WTC11 (cell line): ENCODE data around the gene MYO5B. TPM values are rescaled to one million over a fixed set of nuclear protein-coding genes. Genes with fewer than 3 reads are reported as not detected.

ENCODE experiments used
- ATAC-seq: fragments of 200-7000 bp; cut with Tn5 transposase; 2 replicates; pipeline ENCODE4 v1.10.0; 2021; ENCODE audit warnings: mild to moderate bottlenecking, moderate library complexity
- CTCF ChIA-PET: fragments of 300-600 bp; sonication (Branson Sonifier 250); formaldehyde crosslinking; loops from one replicate; lab custom pipeline; 2021; ENCODE audit warnings: antibody characterized with exemption; lab: Charles Lee
- POLR2A ChIA-PET: fragments of 350-600 bp; sonication (Branson Sonifier 250); formaldehyde crosslinking; loops from one replicate; lab custom pipeline; 2021; ENCODE audit warnings: antibody characterized with exemption; lab: Charles Lee
- DNase-seq: peaks from one replicate; pipeline ENCODE4 v3.0.0; 2021; ENCODE audit warnings: low spot score
- H3K27ac Mint-ChIP-seq: 2 replicates; pipeline ENCODE4 v1.8.0; 2021; ENCODE audit warnings: mixed read lengths
- H3K27me3 Mint-ChIP-seq: 2 replicates; pipeline ENCODE4 v1.8.0; 2021; ENCODE audit warnings: low read depth, mild to moderate bottlenecking, moderate library complexity, mixed read lengths
- H3K36me3 Mint-ChIP-seq: 2 replicates; pipeline ENCODE4 v1.8.0; 2021; ENCODE audit warnings: mixed read lengths
- H3K4me1 Mint-ChIP-seq: 2 replicates; pipeline ENCODE4 v1.8.0; 2022; ENCODE audit warnings: mixed read lengths
- H3K4me3 Mint-ChIP-seq: 2 replicates; pipeline ENCODE4 v1.8.0; 2021; ENCODE audit warnings: mild to moderate bottlenecking, moderate library complexity, mixed read lengths
- H3K9me3 Mint-ChIP-seq: 2 replicates; pipeline ENCODE4 v1.8.0; 2021; ENCODE audit warnings: mixed read lengths
- ATF3 ChIP-seq: sonication (generic); formaldehyde crosslinking; conservative IDR thresholded peaks from 2 replicates; pipeline ENCODE4 v1.8.1; 2022; ENCODE audit warnings: mild to moderate bottlenecking, missing genetic modification reagents
- E2F1 ChIP-seq: sonication (generic); formaldehyde crosslinking; IDR thresholded peaks from 2 replicates; pipeline ENCODE4 v1.8.0; 2022; ENCODE audit warnings: mild to moderate bottlenecking, missing genetic modification reagents
- E2F4 ChIP-seq: sonication (generic); formaldehyde crosslinking; IDR thresholded peaks from 2 replicates; pipeline ENCODE4 v1.8.1; 2022; ENCODE audit warnings: low read depth, mild to moderate bottlenecking, moderate library complexity, missing genetic modification reagents, borderline replicate concordance
- FOXP1 ChIP-seq: sonication (generic); formaldehyde crosslinking; IDR thresholded peaks from 2 replicates; pipeline ENCODE4 v1.8.0; 2022; ENCODE audit warnings: missing genetic modification reagents, mild to moderate bottlenecking, moderate library complexity, borderline replicate concordance
- MLX ChIP-seq: sonication (generic); formaldehyde crosslinking; IDR thresholded peaks from 2 replicates; pipeline ENCODE4 v1.8.1; 2023; ENCODE audit warnings: mild to moderate bottlenecking, missing genetic modification reagents, moderate library complexity
- NFYB ChIP-seq: sonication (generic); formaldehyde crosslinking; conservative IDR thresholded peaks from 2 replicates; pipeline ENCODE4 v1.8.0; 2022; ENCODE audit warnings: low read depth, missing genetic modification reagents
- NR3C1 ChIP-seq: sonication (generic); formaldehyde crosslinking; conservative IDR thresholded peaks from 2 replicates; pipeline ENCODE4 v1.8.1; 2023; ENCODE audit warnings: low read depth, mild to moderate bottlenecking, missing genetic modification reagents
- SMAD3 ChIP-seq: sonication (generic); formaldehyde crosslinking; IDR thresholded peaks from 2 replicates; pipeline ENCODE4 v1.8.0; 2022; ENCODE audit warnings: missing genetic modification reagents, mild to moderate bottlenecking, borderline replicate concordance
- TCF7 ChIP-seq: sonication (generic); formaldehyde crosslinking; IDR thresholded peaks from 2 replicates; pipeline ENCODE4 v1.8.0; 2022; ENCODE audit warnings: mild to moderate bottlenecking, low read depth, missing genetic modification reagents, moderate library complexity
- ZBTB21 ChIP-seq: sonication (generic); formaldehyde crosslinking; IDR thresholded peaks from 2 replicates; pipeline ENCODE4 v1.8.1; 2023; ENCODE audit warnings: mild to moderate bottlenecking, missing genetic modification reagents, borderline replicate concordance
- ZBTB43 ChIP-seq: sonication (generic); formaldehyde crosslinking; IDR thresholded peaks from 2 replicates; pipeline ENCODE4 v1.8.1; 2023; ENCODE audit warnings: mild to moderate bottlenecking, missing genetic modification reagents
- ZMAT4 ChIP-seq: fragments of 250-450 bp; sonication (Bioruptor Pico); IDR thresholded peaks from 2 replicates; pipeline ENCODE4 v1.9.0; 2021; ENCODE audit warnings: mild to moderate bottlenecking
- ZNF121 ChIP-seq: sonication (generic); formaldehyde crosslinking; IDR thresholded peaks from 2 replicates; pipeline ENCODE4 v1.8.0; 2023; ENCODE audit warnings: missing genetic modification reagents
- ZNF281 ChIP-seq: sonication (generic); formaldehyde crosslinking; IDR thresholded peaks from 2 replicates; pipeline ENCODE4 v1.8.0; 2023; ENCODE audit warnings: mild to moderate bottlenecking, missing genetic modification reagents
- ZNF416 ChIP-seq: fragments of 250-450 bp; sonication (Bioruptor Pico); IDR thresholded peaks from 2 replicates; pipeline ENCODE4 v1.9.0; 2021; ENCODE audit warnings: mild to moderate bottlenecking, inconsistent platforms
- ZNF512 ChIP-seq: sonication (generic); formaldehyde crosslinking; IDR thresholded peaks from 2 replicates; pipeline ENCODE4 v1.8.1; 2022; ENCODE audit warnings: missing genetic modification reagents, borderline replicate concordance
- total RNA-seq: library from RNA; stranded (reverse); gene quantifications from 3 replicates; pipeline ENCODE4 v1.2.3, GENCODE V29; 2021

MYO5B gene
- total RNA-seq, 1 experiment from 2014 or later: 8.7 TPM

GRCh38 chr18:49838381-49838780 lies 356.6 kb downstream of the MYO5B start:
- CTCF ChIA-PET: interaction anchor here (0.7 to 1.6 kb wide), 2 partner anchors 20 kb away, joined by 3 to 4 read pairs; no protein-coding TSS in a partner anchor

More at GRCh38 chr18:49838381-49838780, 356.6 kb downstream of the MYO5B start:
- no peaks in the 10 kb centered on the region for H3K36me3 Mint-ChIP-seq
- no peak for DNase-seq
- TF ChIP-seq E2F1 (CRISPR knock-in tag): no peak
- TF ChIP-seq ZNF281: no peak
- no peak for TF ChIP-seq ZNF121 (CRISPR knock-in tag)
- TF ChIP-seq MLX: no peak
- no peak for TF ChIP-seq E2F4
- no peak for TF ChIP-seq FOXP1 (CRISPR knock-in tag)
- TF ChIP-seq NR3C1 (CRISPR knock-in tag): no peak
- no peak for TF ChIP-seq SMAD3 (CRISPR knock-in tag)
- no peak for TF ChIP-seq ZBTB43 (CRISPR knock-in tag)
- TF ChIP-seq ZNF512 (CRISPR knock-in tag): no peak
- no peak for TF ChIP-seq TCF7 (CRISPR knock-in tag)
- no peak for TF ChIP-seq ZMAT4 (CRISPR knock-in tag)
- no peak for TF ChIP-seq ZBTB21 (CRISPR knock-in tag)
- no peak for TF ChIP-seq NFYB (CRISPR knock-in tag)
- no peak for TF ChIP-seq ATF3 (CRISPR knock-in tag)
- no peak for TF ChIP-seq ZNF416 (CRISPR knock-in tag)
- POLR2A ChIA-PET: no interaction called here
- no peak overlapping the region for H3K27ac Mint-ChIP-seq
- H3K4me1 Mint-ChIP-seq: no peaks in the 10 kb centered on the region
- H3K27me3 Mint-ChIP-seq: no peaks in the 10 kb centered on the region
- H3K4me3 Mint-ChIP-seq: no peak overlapping the region
- H3K9me3 Mint-ChIP-seq: no peaks in the 10 kb centered on the region
- no peak for ATAC-seq
